ENCODE data around the gene TGM4.

Gene TGM4

DNA sequence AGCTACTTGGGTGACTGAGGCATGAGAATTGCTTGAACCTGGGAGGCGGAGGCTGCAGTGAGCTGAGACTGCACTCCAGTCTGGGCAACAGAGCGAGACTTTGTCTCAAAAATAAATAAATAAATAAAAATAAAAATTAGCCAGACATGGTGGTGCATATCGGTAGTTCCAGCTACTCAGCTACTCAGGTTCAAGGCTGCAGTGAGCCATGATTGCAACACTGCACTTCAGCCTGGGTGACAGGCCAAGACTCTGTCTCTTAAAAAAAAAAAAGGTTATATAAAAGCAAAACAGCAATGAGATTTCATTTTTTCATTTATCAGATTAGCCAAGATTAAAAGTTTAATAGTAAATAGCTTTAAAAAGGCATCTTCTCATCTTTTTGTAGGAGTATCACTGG, 2.9 kb downstream of the TGM4 start:
- no peaks in the 10 kb centered on the region for H3K27me3 ChIP-seq
- H3K9me3 ChIP-seq: no peaks in the 10 kb centered on the region
- no peak overlapping the region for H3K9ac ChIP-seq
- H3K4me3 ChIP-seq: no peak overlapping the region
- H4K20me1 ChIP-seq: no peaks in the 10 kb centered on the region
- H3K27ac ChIP-seq: no peak overlapping the region
- H3K4me2 ChIP-seq: no peak overlapping the region
- no peak for TF ChIP-seq Cebpa-rat (IDR thresholded peaks at IDR 0.05)
- peaks cover 6% of the 10 kb centered on the region for H3K4me1 ChIP-seq
- no peaks in the 10 kb centered on the region for H3K36me3 ChIP-seq

DNA sequence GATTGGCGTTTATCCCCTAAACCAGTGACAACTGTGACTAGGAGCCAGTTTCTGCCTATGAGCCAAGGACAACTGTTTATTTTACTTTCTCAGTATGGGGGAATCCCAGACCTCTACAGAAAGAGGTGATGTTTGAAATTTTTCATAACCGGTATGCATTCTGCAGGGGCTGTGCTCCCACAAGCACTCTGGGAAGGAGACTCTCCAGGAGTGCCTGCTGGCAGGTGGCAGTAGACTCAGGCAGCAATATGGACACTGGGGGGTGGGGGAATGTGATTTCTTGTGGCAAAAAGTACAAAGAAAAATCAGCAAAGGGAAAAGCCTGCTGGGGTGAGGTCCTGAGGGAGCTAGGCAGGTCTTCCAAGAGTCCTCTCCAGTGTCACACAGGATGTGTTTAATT, 5.9 kb downstream of the TGM4 start:
- Histone ChIP-seq H3K27me3 (no peaks in the 10 kb centered on the region), H3K4me3 (no peak overlapping the region), H3K36me3 (no peaks in the 10 kb centered on the region), H3K4me1 (no peaks in the 10 kb centered on the region), H3K4me2 (no peak overlapping the region), H3K27ac (no peak overlapping the region), H3K9ac (no peak overlapping the region), H3K9me3 (no peaks in the 10 kb centered on the region), H4K20me1 (no peaks in the 10 kb centered on the region)
- TF ChIP-seq Cebpa-rat (IDR thresholded peaks at IDR 0.05): no peak

DNA sequence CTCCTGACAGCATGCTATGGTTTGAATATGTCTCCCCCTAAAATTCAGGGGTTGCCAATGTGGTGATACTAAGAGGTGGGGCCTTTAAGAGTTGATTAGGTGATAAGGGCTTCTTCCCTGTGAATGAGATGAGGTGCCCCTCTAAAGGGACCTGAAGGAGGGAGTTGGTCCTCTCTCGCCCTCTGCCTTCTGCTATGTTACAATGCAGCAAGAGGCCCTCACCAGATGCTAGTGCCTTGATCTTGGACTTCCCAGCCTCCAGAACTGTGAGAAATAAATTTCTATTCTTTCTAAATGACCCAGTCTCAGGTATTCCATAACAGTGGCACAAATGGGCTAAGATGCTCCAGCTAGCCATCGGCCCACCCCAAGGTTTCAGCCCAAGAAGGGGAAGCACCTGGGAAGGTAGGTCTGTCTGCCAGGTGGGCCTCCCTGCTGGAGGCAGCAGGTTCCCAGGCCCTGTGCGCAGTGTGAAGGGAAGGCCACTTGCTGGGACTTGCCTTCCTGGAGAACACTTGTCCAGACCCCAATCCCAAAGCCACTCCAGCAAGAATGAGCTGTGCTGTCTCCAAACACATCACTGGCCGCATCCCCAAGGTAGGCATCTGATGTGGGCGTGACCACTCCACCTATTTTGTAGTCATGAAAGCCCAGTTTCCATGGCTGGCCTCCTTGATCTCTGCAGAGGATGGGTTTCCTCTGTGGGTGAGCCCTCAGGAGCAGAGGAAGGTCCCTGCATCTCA, 9.0 kb downstream of the TGM4 start:
- H3K4me1 ChIP-seq: no peaks in the 10 kb centered on the region
- no peaks in the 10 kb centered on the region for H3K9me3 ChIP-seq
- no peak overlapping the region for H3K4me2 ChIP-seq
- no peaks in the 10 kb centered on the region for H3K27me3 ChIP-seq
- H3K4me3 ChIP-seq: no peak overlapping the region
- TF ChIP-seq Cebpa-rat (IDR thresholded peaks at IDR 0.05): no peak
- no peaks in the 10 kb centered on the region for H3K36me3 ChIP-seq
- H3K27ac ChIP-seq: no peak overlapping the region
- no peaks in the 10 kb centered on the region for H4K20me1 ChIP-seq
- no peak overlapping the region for H3K9ac ChIP-seq

DNA sequence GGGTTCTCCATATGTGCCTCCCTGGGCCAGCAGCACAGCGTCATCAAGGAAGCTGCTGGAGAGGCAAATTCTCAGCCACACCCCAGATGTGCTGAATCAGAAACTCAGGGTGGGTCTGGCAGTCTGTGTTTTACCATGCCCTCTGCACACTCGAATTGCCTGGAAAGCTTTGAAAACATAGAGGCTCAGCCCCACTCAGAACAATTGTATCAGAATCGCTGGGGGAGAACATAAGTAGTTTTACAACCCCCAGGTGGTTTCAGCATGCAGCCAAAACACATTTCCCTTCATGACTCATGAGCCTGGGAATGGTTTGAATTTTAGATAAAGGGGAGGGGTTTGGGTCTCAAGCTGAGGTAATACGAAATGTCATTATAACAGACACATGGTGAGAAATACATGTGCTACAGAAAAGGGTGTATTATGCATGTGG, 9.6 kb downstream of the TGM4 start:
- no peaks in the 10 kb centered on the region for H3K9me3 ChIP-seq
- H3K4me1 ChIP-seq: no peaks in the 10 kb centered on the region
- no peak overlapping the region for H3K9ac ChIP-seq
- TF ChIP-seq Cebpa-rat (IDR thresholded peaks at IDR 0.05): no peak
- H3K36me3 ChIP-seq: no peaks in the 10 kb centered on the region
- no peaks in the 10 kb centered on the region for H3K27me3 ChIP-seq
- no peak overlapping the region for H3K4me3 ChIP-seq
- H4K20me1 ChIP-seq: no peaks in the 10 kb centered on the region
- H3K4me2 ChIP-seq: no peak overlapping the region
- H3K27ac ChIP-seq: no peak overlapping the region

DNA sequence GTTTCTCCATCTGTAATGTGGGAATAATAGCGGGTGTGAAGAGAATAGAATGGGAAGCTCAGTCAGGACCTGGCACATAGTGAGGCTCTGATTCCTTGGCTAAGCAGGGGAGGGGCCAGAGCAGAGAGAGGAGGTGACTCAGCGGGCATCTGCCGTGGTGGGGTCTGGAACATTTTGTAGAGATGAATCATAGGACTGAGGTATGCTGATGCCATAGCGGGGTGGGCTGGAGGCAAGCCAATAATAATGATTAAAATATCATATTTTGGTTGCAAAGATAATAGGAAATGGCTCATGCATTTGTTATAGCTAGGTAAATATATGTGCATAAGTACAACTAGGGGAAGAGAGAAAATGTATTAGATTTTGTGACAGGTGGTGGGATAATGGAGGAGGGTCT, 11.2 kb downstream of the TGM4 start:
- no peak overlapping the region for H3K27ac ChIP-seq

DNA sequence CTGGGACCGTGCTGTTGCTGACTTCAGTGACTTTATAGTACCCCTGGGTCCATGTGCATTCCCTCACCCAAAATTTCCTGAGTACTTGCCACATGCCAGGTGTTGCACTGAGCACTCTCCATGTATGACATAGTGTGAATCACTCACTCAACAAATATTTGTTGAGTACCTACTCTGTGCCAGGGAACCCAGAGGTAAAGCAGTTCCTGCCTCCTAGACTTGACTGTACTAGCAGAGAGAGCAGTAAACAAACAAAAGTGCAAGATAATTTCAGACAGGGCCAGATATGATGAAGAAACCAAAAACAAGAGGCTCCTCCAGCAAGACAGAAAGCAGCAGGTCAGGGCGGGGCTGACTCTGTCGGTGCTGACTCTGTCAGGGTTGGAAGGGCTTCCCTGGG, 12.2 kb downstream of the TGM4 start:
- H3K4me1 ChIP-seq: no peaks in the 10 kb centered on the region
- no peak for TF ChIP-seq Cebpa-rat (IDR thresholded peaks at IDR 0.05)
- no peaks in the 10 kb centered on the region for H3K36me3 ChIP-seq
- no peaks in the 10 kb centered on the region for H4K20me1 ChIP-seq
- no peak overlapping the region for H3K9ac ChIP-seq
- no peak overlapping the region for H3K4me3 ChIP-seq
- H3K4me2 ChIP-seq: no peak overlapping the region
- no peak overlapping the region for H3K27ac ChIP-seq
- H3K9me3 ChIP-seq: no peaks in the 10 kb centered on the region
- no peaks in the 10 kb centered on the region for H3K27me3 ChIP-seq

More for the DNA sequence above, 11.2 kb downstream of the TGM4 start:
- Histone ChIP-seq H3K36me3 (no peaks in the 10 kb centered on the region), H3K4me2 (no peak overlapping the region), H3K4me1 (no peaks in the 10 kb centered on the region), H3K9ac (no peak overlapping the region), H3K9me3 (no peaks in the 10 kb centered on the region), H4K20me1 (no peaks in the 10 kb centered on the region), H3K27me3 (no peaks in the 10 kb centered on the region), H3K4me3 (no peak overlapping the region)
- no peak for TF ChIP-seq Cebpa-rat (IDR thresholded peaks at IDR 0.05)

DNA sequence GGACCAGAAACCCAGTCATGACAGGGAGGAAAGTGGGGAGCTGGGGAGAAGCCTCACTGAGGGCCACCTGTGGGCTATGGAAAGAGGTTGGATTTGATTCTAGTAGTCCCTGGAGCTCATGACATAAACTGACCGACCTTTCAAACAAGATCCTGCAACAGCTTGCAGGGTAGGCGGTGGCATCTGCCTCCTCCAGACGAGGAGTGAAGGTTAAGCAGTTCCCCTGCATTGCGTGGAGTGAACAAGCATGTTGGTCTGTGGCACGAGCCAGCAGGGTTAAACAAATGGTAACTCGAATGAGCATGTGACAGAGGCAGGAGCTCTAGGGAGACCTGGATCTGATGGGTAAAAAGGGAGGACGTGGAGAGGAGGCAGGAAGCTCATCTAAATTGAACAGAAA, 12.7 kb downstream of the TGM4 start:
- Histone ChIP-seq H3K4me2 (no peak overlapping the region), H4K20me1 (no peaks in the 10 kb centered on the region), H3K27ac (no peak overlapping the region), H3K36me3 (no peaks in the 10 kb centered on the region), H3K9me3 (no peaks in the 10 kb centered on the region), H3K4me1 (no peaks in the 10 kb centered on the region), H3K9ac (no peak overlapping the region), H3K27me3 (no peaks in the 10 kb centered on the region), H3K4me3 (no peak overlapping the region)
- TF ChIP-seq Cebpa-rat (IDR thresholded peaks at IDR 0.05): no peak

DNA sequence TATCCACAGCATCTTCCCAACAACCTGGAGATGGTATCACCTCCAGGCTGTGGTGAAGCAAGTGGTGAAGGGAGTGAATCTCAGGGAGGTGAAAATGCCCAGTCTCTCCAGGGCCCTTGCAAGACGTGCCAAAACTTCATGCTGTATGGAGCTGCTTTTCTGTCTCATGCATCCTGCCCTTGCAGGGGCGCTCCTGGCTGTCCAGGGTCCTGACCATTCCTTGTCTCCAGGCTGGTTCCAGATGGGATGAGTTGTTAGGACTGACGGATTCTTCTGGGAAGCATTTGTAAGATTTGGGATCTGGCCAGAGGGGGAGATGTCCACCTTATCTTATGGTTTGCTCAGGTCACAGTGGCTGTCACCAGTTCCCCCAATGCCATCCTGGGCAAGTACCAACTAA, 15.8 kb downstream of the TGM4 start:
- Histone ChIP-seq H3K4me2 (no peak overlapping the region), H3K4me3 (no peak overlapping the region), H4K20me1 (no peaks in the 10 kb centered on the region), H3K36me3 (no peaks in the 10 kb centered on the region), H3K9me3 (0 out of 2 replicates have a peak, but pooled peaks cover 3% of the 10 kb centered on the region), H3K4me1 (no peaks in the 10 kb centered on the region), H3K9ac (no peak overlapping the region), H3K27ac (no peak overlapping the region), H3K27me3 (no peaks in the 10 kb centered on the region)
- no peak for TF ChIP-seq Cebpa-rat (IDR thresholded peaks at IDR 0.05)

DNA sequence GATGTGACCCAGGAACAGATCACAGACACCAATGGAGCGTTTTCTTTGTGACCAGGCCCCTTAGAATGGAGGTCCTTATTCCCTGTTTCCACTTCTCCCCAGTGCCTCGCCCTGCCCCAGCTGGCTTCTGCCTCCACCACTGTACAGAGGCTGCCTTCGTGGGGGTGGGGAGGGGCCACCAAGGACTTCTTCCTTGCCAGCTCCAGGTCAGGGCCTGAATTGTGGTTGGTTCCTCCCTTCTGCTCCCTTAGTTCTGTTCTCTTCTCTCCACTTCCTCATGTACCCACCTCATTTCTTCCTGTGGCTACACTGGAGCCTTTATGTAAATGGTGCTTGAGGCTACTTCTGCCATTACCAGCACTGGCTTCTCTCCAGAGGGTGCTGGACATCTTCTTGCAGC, 16.4 kb downstream of the TGM4 start:
- Histone ChIP-seq H3K36me3 (no peaks in the 10 kb centered on the region), H4K20me1 (no peaks in the 10 kb centered on the region), H3K9me3 (0 out of 2 replicates have a peak, but pooled peaks cover 3% of the 10 kb centered on the region), H3K27me3 (no peaks in the 10 kb centered on the region), H3K4me3 (no peak overlapping the region), H3K9ac (no peak overlapping the region), H3K27ac (no peak overlapping the region), H3K4me2 (no peak overlapping the region), H3K4me1 (no peaks in the 10 kb centered on the region)
- TF ChIP-seq Cebpa-rat (IDR thresholded peaks at IDR 0.05): no peak

DNA sequence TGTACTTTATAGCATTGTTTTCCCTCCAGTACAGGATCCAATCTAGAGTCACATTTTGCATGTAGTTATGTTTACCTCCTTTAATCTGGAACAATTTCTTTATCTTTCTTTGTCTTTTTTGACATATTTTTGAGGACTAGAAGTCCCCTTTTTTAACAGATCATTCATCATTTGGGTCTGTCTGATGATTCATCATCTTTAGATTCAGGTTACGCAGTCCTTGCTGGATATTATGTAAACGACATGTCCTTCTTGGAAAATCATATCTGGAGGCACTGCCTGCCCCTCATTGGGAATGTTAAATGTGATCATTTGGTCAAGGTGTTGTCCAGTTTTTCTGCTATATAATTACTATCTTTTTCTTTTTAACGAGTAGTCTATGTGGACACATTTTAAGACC, 18.3 kb downstream of the TGM4 start:
- H3K27ac ChIP-seq: no peak overlapping the region

More for the DNA sequence above, 18.3 kb downstream of the TGM4 start:
- Histone ChIP-seq H3K4me1 (no peaks in the 10 kb centered on the region), H4K20me1 (no peaks in the 10 kb centered on the region), H3K9me3 (0 out of 2 replicates have a peak, but pooled peaks cover 3% of the 10 kb centered on the region), H3K9ac (no peak overlapping the region), H3K4me3 (no peak overlapping the region), H3K36me3 (no peaks in the 10 kb centered on the region), H3K4me2 (no peak overlapping the region), H3K27me3 (no peaks in the 10 kb centered on the region)
- TF ChIP-seq Cebpa-rat (IDR thresholded peaks at IDR 0.05): no peak
